ENCODE results near the gene FN3KRP. TPM values are rescaled to one million over a fixed set of nuclear protein-coding genes. Genes with fewer than 3 reads are reported as not detected.

FN3KRP gene
- total and polyA plus RNA-seq, 3 donors from 2014 or later: 26.9 to 30.2 (median 29.3) TPM

- H3K9me3 ChIP-seq: no peaks in the 10 kb centered on the region
- TF ChIP-seq POLR2A (IDR thresholded peaks at IDR 0.05): no peak
- no peak for TF ChIP-seq CTCF (IDR thresholded peaks at IDR 0.05)
- peaks cover 3% of the 10 kb centered on the region for H3K4me1 ChIP-seq
- H3K4me3 ChIP-seq: no peak overlapping the region
- no peak overlapping the region for H3K27ac ChIP-seq
- intact Hi-C loops (cut with DNase I; ENCODE audit: low total_unique reads): no loop called here
- no peak for DNase-seq
- 80 to 92% methylated on average over 9 to 13 of the region's 13 CpGs for WGBS, 2 donors
- no peaks in the 10 kb centered on the region for H3K36me3 ChIP-seq (ENCODE audit: low read depth, missing control alignments)
- H3K27me3 ChIP-seq: no peaks in the 10 kb centered on the region
These were observed 59.9 kb downstream of the FN3KRP start for GRCh38 chr17:82776454-82776853.

Small RNAs within 50 kb of the gene (microRNA-seq; reads per million reads assigned to microRNA genes)
- 3.5 to 4.8 reads per million in 2 donors for gene MIR4525 (ENCODE audit: borderline number of aligned reads in 2 of 2, borderline replicate concordance in 1 of 2)

Small RNAs within 50 kb of the gene (small RNA-seq; reads per million reads assigned to genes)
- 0 reads per million in 2 donors for gene MIR4525

Other genes with a start within 250 kb of the FN3KRP start
- 10 to 100 TPM; 94.3 to 95.1 TPM for gene FOXK2, start 197.0 kb upstream of the FN3KRP start, total RNA-seq
- gene FOXK2, start 197.0 kb upstream of the FN3KRP start, polyA plus RNA-seq (ENCODE audit: insufficient read depth, low read depth, low replicate concordance): 85.8 TPM
- gene WDR45B, start 68.3 kb upstream of the FN3KRP start, total RNA-seq: 100 to 1,000 TPM; 163 to 165 TPM
- 142 TPM for gene WDR45B, start 68.3 kb upstream of the FN3KRP start, polyA plus RNA-seq (ENCODE audit: insufficient read depth, low read depth, low replicate concordance)
- 10 to 100 TPM in 1 of 2 donors, 1 to 10 TPM in 1; 9.4 to 16.4 TPM for gene RAB40B, start 18.0 kb upstream of the FN3KRP start, total RNA-seq
- gene RAB40B, start 18.0 kb upstream of the FN3KRP start, polyA plus RNA-seq (ENCODE audit: insufficient read depth, low read depth, low replicate concordance): 13.5 TPM
- gene FN3K, start 18.9 kb downstream of the FN3KRP start, total RNA-seq: 10 to 100 TPM; 29.7 to 31.7 TPM
- gene FN3K, start 18.9 kb downstream of the FN3KRP start, polyA plus RNA-seq (ENCODE audit: insufficient read depth, low read depth, low replicate concordance): 12.4 TPM
- 100 to 1,000 TPM; 115 to 128 TPM for gene TBCD, start 35.4 kb downstream of the FN3KRP start, total RNA-seq
- 81.2 TPM for gene TBCD, start 35.4 kb downstream of the FN3KRP start, polyA plus RNA-seq (ENCODE audit: insufficient read depth, low read depth, low replicate concordance)
- under 1 TPM; 0.50 to 0.63 TPM for gene ZNF750, start 123.3 kb downstream of the FN3KRP start, total RNA-seq
- 0.21 TPM for gene ZNF750, start 123.3 kb downstream of the FN3KRP start, polyA plus RNA-seq (ENCODE audit: insufficient read depth, low read depth, low replicate concordance)

Measured in testis (tissue), 3 donors.